NCI-H187 treated with DMSO at 0.1 percent for 48 hours (cell line): ENCODE data around the gene TRPM2.
"Not testable (repeated sequence)": the region's sequence is repeated elsewhere in the genome, so short reads cannot be mapped to it uniquely, and the experiment has no call there.

ENCODE experiments used
- DNase-seq: peaks from one replicate; lab custom pipeline; 2025; lab: John Stamatoyannopoulos, UW

Gene TRPM2

GRCh38 chr21:44463724-44464123, 110.3 kb downstream of the TRPM2 start:
- no peak for DNase-seq

- no peak for DNase-seq
These were observed 110.9 kb downstream of the TRPM2 start for GRCh38 chr21:44464351-44464750.

GRCh38 chr21:44466351-44466954, 113.0 kb downstream of the TRPM2 start:
- no peak for DNase-seq

- no peak for DNase-seq
These were observed 113.8 kb downstream of the TRPM2 start for GRCh38 chr21:44466996-44467858.

GRCh38 chr21:44467859-44468195, 114.4 kb downstream of the TRPM2 start:
- DNase-seq, result no peak

- DNase-seq, result no peak
These were observed 117.9 kb downstream of the TRPM2 start for GRCh38 chr21:44471341-44471740.

GRCh38 chr21:44471996-44472395, 118.6 kb downstream of the TRPM2 start:
- DNase-seq, result no peak

GRCh38 chr21:44473915-44474555, 120.6 kb downstream of the TRPM2 start:
- no peak for DNase-seq

- no peak for DNase-seq
These were observed 121.9 kb downstream of the TRPM2 start for GRCh38 chr21:44475266-44475845.

- DNase-seq, result no peak
These were observed 123.7 kb downstream of the TRPM2 start for GRCh38 chr21:44477131-44477530.

- no peak for DNase-seq
These were observed 124.3 kb downstream of the TRPM2 start for GRCh38 chr21:44477712-44478111.

- DNase-seq, result no peak
These were observed 124.8 kb downstream of the TRPM2 start for GRCh38 chr21:44478124-44478800.

GRCh38 chr21:44478801-44479167, 125.4 kb downstream of the TRPM2 start:
- DNase-seq, result no peak

- not testable (repeated sequence) for DNase-seq
These were observed 126.3 kb downstream of the TRPM2 start for GRCh38 chr21:44479556-44480199.

- no peak for DNase-seq
These were observed 127.0 kb downstream of the TRPM2 start for GRCh38 chr21:44480200-44481053.

- DNase-seq, result no peak
These were observed 129.3 kb downstream of the TRPM2 start for GRCh38 chr21:44482581-44483287.

GRCh38 chr21:44483288-44484237, 130.1 kb downstream of the TRPM2 start:
- no peak for DNase-seq

- DNase-seq, result no peak
These were observed 131.3 kb downstream of the TRPM2 start for GRCh38 chr21:44484498-44485253.
